Spleen (tissue), 7 donors: Measurements from ENCODE around the gene SMIM12.

ENCODE experiments used
- CTCF ChIP-seq, 11 experiments: fragments of 200-600 bp in 7 of 11; fragments of 450-650 bp in 4 of 11; sonication (generic) in 4 of 11; IDR thresholded peaks in 8 of 11; conservative IDR thresholded peaks in 3 of 11; 1 replicate in 7 of 11; 2 replicates in 4 of 11; pipeline versions ENCODE4 v1.4.0 to v1.8.0; 2016 to 2021; ENCODE audit warnings: antibody characterized with exemption in 11 of 11, inconsistent platforms in 4 of 11, mild to moderate bottlenecking in 1 of 11
- POLR2AphosphoS5 ChIP-seq, 3 donors: sonication (generic); formaldehyde crosslinking; IDR thresholded peaks; one replicate each; pipeline ENCODE4 v1.5.1; 2017; ENCODE audit warnings: antibody characterized with exemption in 3 of 3
- donor health status: DM: no; HTN: no; CAD: no; lungs with moderate emphysema.
- donor health status: DM: no; HTN: no; CAD: no.
- donor health status: DM: no; HTN: no; CAD: no.

GRCh38 chr1:34884961-34885360 lies 25.4 kb upstream of the SMIM12 start:
- TF ChIP-seq POLR2AphosphoS5 (IDR thresholded peaks at IDR 0.05) (no peak), CTCF (IDR thresholded peaks at IDR 0.05 in 8 of 11, conservative IDR thresholded peaks at IDR 0.05 in 3 of 11) (no peak)
